Stimulated activated effector memory CD8-positive, alpha-beta T cell treated with anti-CD3 and anti-CD28 coated beads, Interleukin-12 subunit alpha, Interleukin-12 subunit beta, amount 100 ng/mL, for 72 hours (primary cell): ENCODE results near the gene RHOBTB1.
"Not testable (repeated sequence)": the region's sequence is repeated elsewhere in the genome, so short reads cannot be mapped to it uniquely, and the experiment has no call there.

ENCODE experiments used
- ATAC-seq: fragments of 150-1000 bp; cut with Tn5 transposase; 2 replicates; pipeline ENCODE4 v1.10.0; 2021
- DNase-seq, 2 donors: peaks; one replicate each; pipeline ENCODE4 v3.0.0; 2021 to 2022; ENCODE audit warnings: low spot score in 2 of 2
- H3K27ac Mint-ChIP-seq: one replicate; pipeline ENCODE4 v1.8.0; 2022; ENCODE audit warnings: mild to moderate bottlenecking, mixed read lengths
- H3K36me3 Mint-ChIP-seq: one replicate; pipeline ENCODE4 v1.8.0; 2022; ENCODE audit warnings: mild to moderate bottlenecking, mixed read lengths
- H3K4me1 Mint-ChIP-seq: one replicate; pipeline ENCODE4 v1.8.0; 2022; ENCODE audit warnings: mixed read lengths
- H3K4me3 Mint-ChIP-seq: one replicate; pipeline ENCODE4 v1.8.0; 2022; ENCODE audit warnings: mild to moderate bottlenecking, mixed read lengths
- H3K9me3 Mint-ChIP-seq: one replicate; pipeline ENCODE4 v1.8.0; 2022; ENCODE audit warnings: mixed read lengths

RHOBTB1 gene

GRCh38 chr10:60849740-60850139 is 94.2 kb downstream of the RHOBTB1 start:
- no peak overlapping the region for H3K4me3 Mint-ChIP-seq
- ATAC-seq: no peak
- no peaks in the 10 kb centered on the region for H3K36me3 Mint-ChIP-seq
- no peaks in the 10 kb centered on the region for H3K4me1 Mint-ChIP-seq
- DNase-seq: no peak
- H3K27ac Mint-ChIP-seq: no peak overlapping the region
- H3K9me3 Mint-ChIP-seq: no peaks in the 10 kb centered on the region

- no peak for ATAC-seq
Measured at GRCh38 chr10:60849217-60849616, 94.8 kb downstream of the RHOBTB1 start.

GRCh38 chr10:60848680-60849079 is 95.3 kb downstream of the RHOBTB1 start:
- DNase-seq (no peak), ATAC-seq (peak; percentile 9)
- H3K4me1 Mint-ChIP-seq: no peaks in the 10 kb centered on the region
- H3K9me3 Mint-ChIP-seq: no peaks in the 10 kb centered on the region
- H3K4me3 Mint-ChIP-seq: no peak overlapping the region
- H3K36me3 Mint-ChIP-seq: no peaks in the 10 kb centered on the region
- H3K27ac Mint-ChIP-seq: no peak overlapping the region

More at GRCh38 chr10:60849217-60849616, 94.8 kb downstream of the RHOBTB1 start:
- no peak for DNase-seq
- no peaks in the 10 kb centered on the region for H3K36me3 Mint-ChIP-seq
- H3K4me3 Mint-ChIP-seq: no peak overlapping the region
- no peaks in the 10 kb centered on the region for H3K9me3 Mint-ChIP-seq
- H3K4me1 Mint-ChIP-seq: no peaks in the 10 kb centered on the region
- no peak overlapping the region for H3K27ac Mint-ChIP-seq

- DNase-seq: no peak
- Mint-ChIP-seq H3K9me3 (no peaks in the 10 kb centered on the region), H3K4me3 (no peak overlapping the region), H3K4me1 (no peaks in the 10 kb centered on the region), H3K36me3 (no peaks in the 10 kb centered on the region), H3K27ac (no peak overlapping the region)
- no peak for ATAC-seq
Measured at GRCh38 chr10:60848126-60848525, 95.9 kb downstream of the RHOBTB1 start.

GRCh38 chr10:60846173-60846572 is 97.8 kb downstream of the RHOBTB1 start:
- H3K36me3 Mint-ChIP-seq: no peaks in the 10 kb centered on the region
- no peak overlapping the region for H3K4me3 Mint-ChIP-seq
- no peaks in the 10 kb centered on the region for H3K4me1 Mint-ChIP-seq
- DNase-seq: no peak
- H3K27ac Mint-ChIP-seq: no peak overlapping the region
- H3K9me3 Mint-ChIP-seq: no peaks in the 10 kb centered on the region
- no peak for ATAC-seq

- no peak for DNase-seq
- Mint-ChIP-seq H3K4me1 (no peaks in the 10 kb centered on the region), H3K27ac (no peak overlapping the region), H3K4me3 (no peak overlapping the region), H3K9me3 (no peaks in the 10 kb centered on the region), H3K36me3 (no peaks in the 10 kb centered on the region)
- no peak for ATAC-seq
Measured at GRCh38 chr10:60845038-60845437, 98.9 kb downstream of the RHOBTB1 start.

- Mint-ChIP-seq H3K27ac (no peak overlapping the region), H3K36me3 (no peaks in the 10 kb centered on the region), H3K4me3 (no peak overlapping the region), H3K4me1 (no peaks in the 10 kb centered on the region), H3K9me3 (no peaks in the 10 kb centered on the region)
- DNase-seq (no peak), ATAC-seq (no peak)
Measured at GRCh38 chr10:60842694-60843093, 101.3 kb downstream of the RHOBTB1 start.

GRCh38 chr10:60841227-60841626 is 102.8 kb downstream of the RHOBTB1 start:
- not testable (repeated sequence) for H3K4me3 Mint-ChIP-seq, H3K36me3 Mint-ChIP-seq, DNase-seq, ATAC-seq, H3K4me1 Mint-ChIP-seq, H3K9me3 Mint-ChIP-seq, H3K27ac Mint-ChIP-seq

GRCh38 chr10:60835049-60835448 is 108.9 kb downstream of the RHOBTB1 start:
- no peak for DNase-seq
- H3K4me1 Mint-ChIP-seq: no peaks in the 10 kb centered on the region
- no peak overlapping the region for H3K27ac Mint-ChIP-seq
- H3K36me3 Mint-ChIP-seq: no peaks in the 10 kb centered on the region
- no peak overlapping the region for H3K4me3 Mint-ChIP-seq
- no peak for ATAC-seq
- H3K9me3 Mint-ChIP-seq: no peaks in the 10 kb centered on the region

- DNase-seq: no peak
- ATAC-seq: no peak
- no peak overlapping the region for H3K27ac Mint-ChIP-seq
- no peak overlapping the region for H3K4me3 Mint-ChIP-seq
- no peaks in the 10 kb centered on the region for H3K36me3 Mint-ChIP-seq
- H3K4me1 Mint-ChIP-seq: no peaks in the 10 kb centered on the region
- no peaks in the 10 kb centered on the region for H3K9me3 Mint-ChIP-seq
Measured at GRCh38 chr10:60834401-60834800, 109.6 kb downstream of the RHOBTB1 start.

GRCh38 chr10:60832136-60832535 is 111.8 kb downstream of the RHOBTB1 start:
- ATAC-seq, H3K27ac Mint-ChIP-seq, H3K36me3 Mint-ChIP-seq, DNase-seq, H3K4me1 Mint-ChIP-seq, H3K4me3 Mint-ChIP-seq, H3K9me3 Mint-ChIP-seq: not testable (repeated sequence)

GRCh38 chr10:60828489-60828852 is 115.5 kb downstream of the RHOBTB1 start:
- no peaks in the 10 kb centered on the region for H3K9me3 Mint-ChIP-seq

GRCh38 chr10:60827791-60828488 is 116.0 kb downstream of the RHOBTB1 start:
- no peak for ATAC-seq

More at GRCh38 chr10:60828489-60828852, 115.5 kb downstream of the RHOBTB1 start:
- ATAC-seq (no peak), DNase-seq (no peak)
- peaks cover 6% of the 10 kb centered on the region for H3K4me1 Mint-ChIP-seq
- no peak overlapping the region for H3K4me3 Mint-ChIP-seq
- no peak overlapping the region for H3K27ac Mint-ChIP-seq
- no peaks in the 10 kb centered on the region for H3K36me3 Mint-ChIP-seq

GRCh38 chr10:60825520-60825919 is 118.5 kb downstream of the RHOBTB1 start:
- no peak overlapping the region for H3K4me3 Mint-ChIP-seq
- no peaks in the 10 kb centered on the region for H3K9me3 Mint-ChIP-seq
- ATAC-seq (no peak), DNase-seq (no peak)
- no peaks in the 10 kb centered on the region for H3K36me3 Mint-ChIP-seq
- no peak overlapping the region for H3K27ac Mint-ChIP-seq
- peaks cover 6% of the 10 kb centered on the region for H3K4me1 Mint-ChIP-seq

More at GRCh38 chr10:60827791-60828488, 116.0 kb downstream of the RHOBTB1 start:
- H3K4me1 Mint-ChIP-seq: peaks cover 6% of the 10 kb centered on the region
- H3K36me3 Mint-ChIP-seq: no peaks in the 10 kb centered on the region
- no peak for DNase-seq
- no peak overlapping the region for H3K4me3 Mint-ChIP-seq
- no peak overlapping the region for H3K27ac Mint-ChIP-seq
- H3K9me3 Mint-ChIP-seq: no peaks in the 10 kb centered on the region

- peaks cover 13% of the 10 kb centered on the region for H3K4me1 Mint-ChIP-seq
- no peaks in the 10 kb centered on the region for H3K9me3 Mint-ChIP-seq
- DNase-seq: no peak
- no peaks in the 10 kb centered on the region for H3K36me3 Mint-ChIP-seq
- ATAC-seq: no peak
- no peak overlapping the region for H3K4me3 Mint-ChIP-seq
- H3K27ac Mint-ChIP-seq: no peak overlapping the region
Measured at GRCh38 chr10:60823324-60823723, 120.7 kb downstream of the RHOBTB1 start.

GRCh38 chr10:60822809-60823208 is 121.2 kb downstream of the RHOBTB1 start:
- H3K9me3 Mint-ChIP-seq: no peaks in the 10 kb centered on the region
- peaks cover 10% of the 10 kb centered on the region for H3K4me1 Mint-ChIP-seq
- H3K4me3 Mint-ChIP-seq: no peak overlapping the region
- ATAC-seq (no peak), DNase-seq (no peak)
- no peaks in the 10 kb centered on the region for H3K36me3 Mint-ChIP-seq
- no peak overlapping the region for H3K27ac Mint-ChIP-seq
